Activated gamma-delta T cell treated with Interleukin-2 at 50 U/mL for 16 hours (primary cell): Measurements from ENCODE around the gene VASH1.
A peak's percentile ranks its signal among the peaks of the same experiment; 100 is the strongest.
"Not testable (repeated sequence)": the region's sequence is repeated elsewhere in the genome, so short reads cannot be mapped to it uniquely, and the experiment has no call there.

ENCODE experiments used
- DNase-seq: peaks from one replicate; pipeline ENCODE4 v3.0.0-alpha.2; 2020

VASH1 gene

GRCh38 chr14:76761136-76761959, at the start of gene VASH1:
Gene VASH1 (plus strand): TSS chr14:76761468. CDS start chr14:76762822, 1,354 bp downstream.
- peak; percentile 50 for DNase-seq

GRCh38 chr14:76713121-76713520, 48.1 kb upstream of the VASH1 start:
- DNase-seq = no peak

- DNase-seq = no peak
These were observed 46.8 kb upstream of the VASH1 start for GRCh38 chr14:76714470-76714869.

- DNase-seq = no peak
These were observed 46.2 kb upstream of the VASH1 start for GRCh38 chr14:76715101-76715500.

GRCh38 chr14:76715511-76716081, 45.7 kb upstream of the VASH1 start:
- DNase-seq = no peak

GRCh38 chr14:76716285-76716684, 45.0 kb upstream of the VASH1 start:
- DNase-seq = no peak

GRCh38 chr14:76717508-76718290, 43.6 kb upstream of the VASH1 start:
- DNase-seq = no peak

- no peak for DNase-seq
These were observed 42.8 kb upstream of the VASH1 start for GRCh38 chr14:76718306-76719040.

- DNase-seq = no peak
These were observed 41.6 kb upstream of the VASH1 start for GRCh38 chr14:76719666-76720065.

GRCh38 chr14:76720382-76720813, 40.9 kb upstream of the VASH1 start:
- DNase-seq = no peak

- DNase-seq = not testable (repeated sequence)
These were observed 39.8 kb upstream of the VASH1 start for GRCh38 chr14:76721506-76721905.

- DNase-seq = no peak
These were observed 36.4 kb upstream of the VASH1 start for GRCh38 chr14:76724651-76725550.

- no peak for DNase-seq
These were observed 34.7 kb upstream of the VASH1 start for GRCh38 chr14:76726551-76726970.

- no peak for DNase-seq
These were observed 33.9 kb upstream of the VASH1 start for GRCh38 chr14:76727384-76727783.

GRCh38 chr14:76727901-76728300, 33.4 kb upstream of the VASH1 start:
- no peak for DNase-seq

GRCh38 chr14:76729258-76729657, 32.0 kb upstream of the VASH1 start:
- DNase-seq = no peak

GRCh38 chr14:76729953-76730505, 31.2 kb upstream of the VASH1 start:
- DNase-seq = no peak

GRCh38 chr14:76734501-76734900, 26.8 kb upstream of the VASH1 start:
- DNase-seq = not testable (repeated sequence)

GRCh38 chr14:76736514-76736913, 24.8 kb upstream of the VASH1 start:
- no peak for DNase-seq

GRCh38 chr14:76741074-76741473, 20.2 kb upstream of the VASH1 start:
- DNase-seq = no peak

GRCh38 chr14:76742185-76742584, 19.1 kb upstream of the VASH1 start:
- DNase-seq = no peak
